IMR-90 (cell line): ENCODE data around the gene ZSCAN29. TPM values are rescaled to one million over a fixed set of nuclear protein-coding genes. Genes with fewer than 3 reads are reported as not detected.

ENCODE experiments used
- ATAC-seq: fragments of 200-7000 bp; cut with Tn5 transposase; 2 replicates; pipeline ENCODE4 v1.9.1; 2020; ENCODE audit warnings: low read depth, mild to moderate bottlenecking, moderate library complexity
- Bru-seq: library from RNA; stranded (reverse); fragments of 400-500 nt; gene quantifications from one replicate; lab custom pipeline; 2021; lab: Mats Ljungman, UMichigan
- BruChase-seq, 2 experiments: library from RNA; stranded (reverse); fragments of 400-500 nt; gene quantifications; one replicate each; lab custom pipeline; 2021; lab: Mats Ljungman, UMichigan
- BruUV-seq: library from RNA; stranded (reverse); fragments of 400-500 nt; replicated peaks from 2 replicates; lab custom pipeline; 2021; lab: Mats Ljungman, UMichigan
- CTCF ChIA-PET: fragments of 300-600 bp; formaldehyde crosslinking; extraction: SDS; loops from one replicate; lab custom pipeline; 2021; ENCODE audit warnings: antibody characterized with exemption; lab: Yijun Ruan, JAX
- POLR2A ChIA-PET: fragments of 300-600 bp; sonication (Branson Sonifier 250); formaldehyde crosslinking; loops from one replicate; lab custom pipeline; 2022; ENCODE audit warnings: antibody characterized with exemption; ENCODE audit not compliant: unreplicated experiment; lab: Charles Lee
- DNase-seq: peaks from one replicate; pipeline ENCODE4 v3.0.0; 2013
- H2AFZ ChIP-seq: replicated peaks from 2 replicates; pipeline ENCODE3; 2013; ENCODE audit warnings: low read length, mild to moderate bottlenecking; ENCODE audit not compliant: poor library complexity
- H2AK5ac ChIP-seq: 2 replicates; pipeline ENCODE4 v1.6.1; 2013; ENCODE audit warnings: low read depth, low read length, inconsistent platforms
- H2AK9ac ChIP-seq: replicated peaks from 2 replicates; pipeline ENCODE3; 2013; ENCODE audit warnings: mild to moderate bottlenecking, low read depth, low read length, moderate library complexity; ENCODE audit not compliant: poor library complexity
- H2BK120ac ChIP-seq: 2 replicates; pipeline ENCODE4 v1.6.1; 2013; ENCODE audit warnings: low read depth, low read length, inconsistent platforms
- H2BK15ac ChIP-seq: 3 replicates; pipeline ENCODE4 v1.6.1; 2013; ENCODE audit warnings: low read depth, low read length, inconsistent platforms
- H2BK20ac ChIP-seq: 2 replicates; pipeline ENCODE4 v1.6.1; 2013; ENCODE audit warnings: low read depth, mild to moderate bottlenecking, inconsistent platforms, low read length, moderate library complexity
- H2BK5ac ChIP-seq: 2 replicates; pipeline ENCODE4 v1.6.1; 2013; ENCODE audit warnings: mild to moderate bottlenecking, low read depth, low read length, inconsistent platforms; ENCODE audit not compliant: poor library complexity, severe bottlenecking
- H3K14ac ChIP-seq: replicated peaks from 2 replicates; pipeline ENCODE4 v1.6.1; 2013; ENCODE audit warnings: low read depth, low read length, inconsistent platforms
- H3K18ac ChIP-seq: 2 replicates; pipeline ENCODE4 v1.6.1; 2013; ENCODE audit warnings: low read depth, low read length, control low read depth
- H3K23ac ChIP-seq: 2 replicates; pipeline ENCODE4 v1.6.1; 2013; ENCODE audit warnings: low read depth, low read length, inconsistent platforms
- H3K27ac ChIP-seq: 2 replicates; pipeline ENCODE4 v1.5.1; 2013; ENCODE audit warnings: mild to moderate bottlenecking, control low read depth, low read length; ENCODE audit not compliant: insufficient read depth
- H3K27me3 ChIP-seq: 2 replicates; pipeline ENCODE4 v1.6.1; 2013; ENCODE audit warnings: low read length; ENCODE audit not compliant: control insufficient read depth, insufficient read depth
- H3K36me3 ChIP-seq: 2 replicates; pipeline ENCODE4 v1.6.1; 2013; ENCODE audit warnings: low read length, mixed read lengths; ENCODE audit not compliant: control insufficient read depth, insufficient read depth
- H3K4ac ChIP-seq: 2 replicates; pipeline ENCODE4 v1.6.1; 2013; ENCODE audit warnings: low read depth, low read length, inconsistent platforms
- H3K4me1 ChIP-seq: 2 replicates; pipeline ENCODE4 v1.6.1; 2013; ENCODE audit warnings: low read length, mixed read lengths; ENCODE audit not compliant: control insufficient read depth, insufficient read depth
- H3K4me2 ChIP-seq: 2 replicates; pipeline ENCODE4 v1.6.1; 2013; ENCODE audit warnings: low read depth, mild to moderate bottlenecking, control low read depth, low read length, moderate library complexity
- H3K4me3 ChIP-seq: 2 replicates; pipeline ENCODE4 v1.5.1; 2013; ENCODE audit warnings: low read depth, mild to moderate bottlenecking, control low read depth, low read length, moderate library complexity; ENCODE audit not compliant: insufficient read depth
- H3K56ac ChIP-seq: 2 replicates; pipeline ENCODE4 v1.6.1; 2013; ENCODE audit warnings: low read length, inconsistent platforms; ENCODE audit not compliant: insufficient read depth; ENCODE audit errors: extremely low read depth
- H3K79me1 ChIP-seq, 2 experiments: 2 replicates each; pipeline ENCODE4 v1.6.1; 2013; ENCODE audit warnings: low read length in 2 of 2, inconsistent platforms in 1 of 2, low read depth in 1 of 2
- H3K9ac ChIP-seq: 2 replicates; pipeline ENCODE4 v1.6.1; 2013; ENCODE audit warnings: low read depth, low read length, control low read depth
- H3K9me1 ChIP-seq: 2 replicates; pipeline ENCODE4 v1.6.1; 2013; ENCODE audit warnings: low read length, inconsistent platforms; ENCODE audit not compliant: insufficient read depth
- H3K9me3 ChIP-seq: 2 replicates; pipeline ENCODE4 v1.6.1; 2013; ENCODE audit warnings: low read length; ENCODE audit not compliant: control insufficient read depth, insufficient read depth
- H4K20me1 ChIP-seq: 2 replicates; pipeline ENCODE4 v1.6.1; 2013; ENCODE audit warnings: low read length, inconsistent platforms; ENCODE audit not compliant: insufficient read depth
- H4K5ac ChIP-seq: 2 replicates; pipeline ENCODE4 v1.6.1; 2013; ENCODE audit warnings: mild to moderate bottlenecking, low read depth, low read length, control low read depth
- H4K8ac ChIP-seq, 2 experiments: 2 replicates each; pipeline ENCODE4 v1.6.1; 2013; ENCODE audit warnings: low read depth in 2 of 2, low read length in 2 of 2, control low read depth in 1 of 2, inconsistent platforms in 1 of 2
- H4K91ac ChIP-seq: 2 replicates; pipeline ENCODE4 v1.6.1; 2013; ENCODE audit warnings: low read depth, low read length, inconsistent platforms; ENCODE audit not compliant: insufficient read depth
- CEBPB ChIP-seq: IDR thresholded peaks from 2 replicates; pipeline ENCODE4 v1.6.1; 2012; ENCODE audit warnings: low read depth, low read length, improper control_type of control experiment
- FOS ChIP-seq: fragments of 150-350 bp; IDR thresholded peaks from 2 replicates; pipeline ENCODE4 v1.6.1; 2016; ENCODE audit warnings: low read depth, low read length
- MAZ ChIP-seq: IDR thresholded peaks from 2 replicates; pipeline ENCODE4 v1.6.1; 2012; ENCODE audit warnings: low read depth, mild to moderate bottlenecking, low read length, improper control_type of control experiment, moderate library complexity, borderline replicate concordance
- MXI1 ChIP-seq: IDR thresholded peaks from 2 replicates; pipeline ENCODE4 v1.6.1; 2012; ENCODE audit warnings: low read depth, mild to moderate bottlenecking, low read length, moderate library complexity, borderline replicate concordance
- SMC3 ChIP-seq: fragments of 150-350 bp; IDR thresholded peaks from 2 replicates; pipeline ENCODE4 v1.6.1; 2016; ENCODE audit warnings: low read depth, mild to moderate bottlenecking, antibody characterized with exemption, low read length, moderate library complexity
- whole genome bisulfite sequencing, 2 experiments: methylation state at CpG; one replicate each; pipeline versions ENCODE4 v1.1.5 to v1.1.7; 2013; ENCODE audit warnings: missing lambda C conversion rate in 2 of 2; ENCODE audit not compliant: insufficient read length in 1 of 2; ENCODE audit errors: extremely low coverage in 2 of 2; 5-methylcytosine and 5-hydroxymethylcytosine counted together
- dilution Hi-C: fragments of 300-500 bp; cut with HindIII; formaldehyde crosslinking; loops from one replicate; pipeline ENCODE4 v1.14.3; 2018; ENCODE audit warnings: low sequenced_read_pairs; ENCODE audit not compliant: unreplicated experiment
- in situ Hi-C: fragments of 300-500 bp; cut with MboI; formaldehyde crosslinking; loops from 3 replicates; pipeline ENCODE4 v1.14.3; 2019; ENCODE audit warnings: low sequenced_read_pairs, inconsistent platforms, mixed read lengths
- intact Hi-C: fragments of 100-400 bp; cut with micrococcal nuclease; formaldehyde crosslinking; loops from 2 replicates; pipeline ENCODE4 v1.10.0; 2022
- long read RNA-seq: library from polyadenylated mRNA; unstranded; transcript quantifications from one replicate; pipeline ENCODE4 v2.0.0, GENCODE V29; 2021; ENCODE audit not compliant: unreplicated experiment
- polyA plus RNA-seq, 3 experiments: library from polyadenylated mRNA; depleted of rRNA; stranded (reverse); fragments of >200 nt; gene quantifications; 2 replicates each; pipeline ENCODE4 v1.2.3, GENCODE V29; 2012; ENCODE audit warnings: low replicate concordance in 1 of 3
- total RNA-seq: library from RNA; depleted of rRNA; stranded (reverse); fragments of >200 nt; gene quantifications from 2 replicates; pipeline ENCODE4 v1.2.3, GENCODE V29; 2012; rRNA removed

ZSCAN29 gene
- total RNA-seq (8.6 and 9.4 TPM in 2 replicates), polyA plus RNA-seq (2012; rRNA removed) (5.6 and 6.8 TPM in 2 replicates), Bru-seq, nascent RNA (percentile 74 among the genes with signal in this experiment), BruChase-seq, experiment 1, labeled RNA remaining after a 6-hour chase (percentile 79 among the genes with signal in this experiment), BruChase-seq, experiment 2, labeled RNA remaining after a 2-hour chase (percentile 88 among the genes with signal in this experiment)
- polyA plus RNA-seq (2012; cell fraction: cytosol; rRNA removed) = 2.3 and 5.2 TPM in 2 replicates
- polyA plus RNA-seq (2012; cell fraction: nucleus; rRNA removed; ENCODE audit: low replicate concordance) = 4.8 and 12.4 TPM in 2 replicates
- long read RNA-seq, partial matches to known transcripts = 1 of 8 reads
- long read RNA-seq, other reads (novel, unspliced or antisense) = 7 of 8 reads

- CTCF ChIA-PET = interaction anchor here (0.6 to 1.3 kb wide), 6 partner anchors 11 to 816 kb away, joined by 3 to 5 read pairs (median 3); no protein-coding TSS in a partner anchor
Observed at GRCh38 chr15:43370975-43371974, at the start of gene ZSCAN29, which contains the start of gene TUBGCP4. Gene ZSCAN29, minus strand, starts transcription at chr15:43371043. Its CDS starts 1,130 bp downstream, at chr15:43369913. Gene TUBGCP4, plus strand, starts transcription at chr15:43371101. Its CDS starts 254 bp downstream, at chr15:43371355.

More at GRCh38 chr15:43370975-43371974, at the start of gene ZSCAN29, which contains the start of gene TUBGCP4:
- Histone ChIP-seq H3K56ac (peak within 1 kb of the TSS; percentile 73; the same call in 1 of the 2 replicates), H3K4me2 (peak within 1 kb of the TSS; percentile 99), H3K4ac (peak within 1 kb of the TSS; percentile 93), H2AK9ac (peak within 1 kb of the TSS; percentile 96), H3K4me1 (peaks cover 2% of the 10 kb centered on the region; the same call in 1 of the 2 replicates), H2BK15ac (peak within 1 kb of the TSS; percentile 86; the same call in 1 of the 3 replicates), H2BK120ac (peak within 1 kb of the TSS; percentile 81), H3K9ac (peak within 1 kb of the TSS; percentile 98), H4K8ac (peak within 1 kb of the TSS; percentile 98 to 99), H2BK5ac (peak within 1 kb of the TSS; percentile 83), H3K9me1 (peaks cover 6% of the 10 kb centered on the region; the same call in 1 of the 2 replicates), H2AFZ (peak within 1 kb of the TSS; percentile 100), H2AK5ac (peak within 1 kb of the TSS; percentile 57), H3K36me3 (peaks cover 11% of the 10 kb centered on the region), H3K14ac (peak within 1 kb of the TSS; percentile 82), H3K79me1 (peaks cover 43 to 48% of the 10 kb centered on the region in 2 experiments), H4K5ac (peak within 1 kb of the TSS; percentile 83), H2BK20ac (no peak within 1 kb of the TSS), H3K4me3 (peak within 1 kb of the TSS; percentile 97), H4K91ac (peak within 1 kb of the TSS; percentile 86), H3K23ac (peak within 1 kb of the TSS; percentile 94), H3K18ac (peak within 1 kb of the TSS; percentile 55; the same call in 1 of the 2 replicates), H3K9me3 (peaks cover 11% of the 10 kb centered on the region), H4K20me1 (peaks cover 5% of the 10 kb centered on the region; the same call in 1 of the 2 replicates), H3K27me3 (no peaks in the 10 kb centered on the region), H3K27ac (peak within 1 kb of the TSS; percentile 96)
- DNase-seq (peak; percentile 62), ATAC-seq (peak; percentile 95)
- in situ Hi-C loops = no loop called here
- 0% methylated on average over 25 of the region's 66 CpGs; no CpG with 5 or more reads in 1 of the 2 experiments for WGBS, 2 experiments
- intact Hi-C loops = no loop called here
- dilution Hi-C loops = no loop called here
- no peak for TF ChIP-seq SMC3
- no peak for TF ChIP-seq FOS
- TF ChIP-seq CEBPB = no peak
- 0 out of 2 replicates have a peak, but pooled peaks have one; percentile 19 for TF ChIP-seq MAZ
- TF ChIP-seq MXI1 = peak; percentile 66
- POLR2A ChIA-PET = interaction anchor here (0.6 to 0.7 kb wide), 3 partner anchors 13 to 137 kb away, joined by 3 to 5 read pairs (median 4); no protein-coding TSS in a partner anchor
- no TSS peak for BruUV-seq
